ENCODE data around the gene NRAP.

NRAP gene

GRCh38 chr10:113663908-113664307 is at the start of gene NRAP:
NRAP (minus strand) TSS chr10:113664041; CDS start chr10:113663882, 159 bp downstream.
- no peak for DNase-seq (ENCODE audit: extremely low spot score)
- TF ChIP-seq TARDBP (IDR thresholded peaks at IDR 0.05) = no peak
- TF ChIP-seq CTBP1 (IDR thresholded peaks at IDR 0.05; ENCODE audit: borderline replicate concordance) = no peak
- no peak for TF ChIP-seq ZNF384 (IDR thresholded peaks at IDR 0.05)
- TF ChIP-seq PKNOX1 (IDR thresholded peaks at IDR 0.05) = no peak
- no peak for TF ChIP-seq FOXK2 (IDR thresholded peaks at IDR 0.05)
- no peak for TF ChIP-seq HDGF (IDR thresholded peaks at IDR 0.05; ENCODE audit: borderline replicate concordance)
- no peak for TF ChIP-seq BHLHE40 (IDR thresholded peaks at IDR 0.05; ENCODE audit: borderline replicate concordance)
- TF ChIP-seq L3MBTL2 (conservative IDR thresholded peaks at IDR 0.05) = no peak
- no peak for TF ChIP-seq LEF1 (IDR thresholded peaks at IDR 0.05; ENCODE audit: borderline replicate concordance)
- no peak for TF ChIP-seq SUZ12 (IDR thresholded peaks at IDR 0.05)
- no peak for TF ChIP-seq SP1 (IDR thresholded peaks at IDR 0.05)
- no peak for TF ChIP-seq NFRKB (IDR thresholded peaks at IDR 0.05)
- no peak for TF ChIP-seq FOXA1 (IDR thresholded peaks at IDR 0.05)
- no peak for TF ChIP-seq ELF4 (IDR thresholded peaks at IDR 0.05)
- ChIA-PET POLR2A (no interaction called here), CTCF (no interaction called here)

- CTCF ChIA-PET = no interaction called here
- POLR2A ChIA-PET = no interaction called here
- no peak for DNase-seq (ENCODE audit: extremely low spot score)
- no peak for TF ChIP-seq HDGF (IDR thresholded peaks at IDR 0.05; ENCODE audit: borderline replicate concordance)
- no peak for TF ChIP-seq SUZ12 (IDR thresholded peaks at IDR 0.05)
- no peak for TF ChIP-seq BHLHE40 (IDR thresholded peaks at IDR 0.05; ENCODE audit: borderline replicate concordance)
- TF ChIP-seq SP1 (IDR thresholded peaks at IDR 0.05) = no peak
- TF ChIP-seq FOXM1 (IDR thresholded peaks at IDR 0.05; ENCODE audit: borderline replicate concordance) = no peak
- TF ChIP-seq L3MBTL2 (conservative IDR thresholded peaks at IDR 0.05) = no peak
- no peak for TF ChIP-seq PKNOX1 (IDR thresholded peaks at IDR 0.05)
- TF ChIP-seq ARNT (IDR thresholded peaks at IDR 0.05) = no peak
- TF ChIP-seq LEF1 (IDR thresholded peaks at IDR 0.05; ENCODE audit: borderline replicate concordance) = no peak
- no peak for TF ChIP-seq NFRKB (IDR thresholded peaks at IDR 0.05)
These were observed 49.8 kb upstream of the NRAP start for GRCh38 chr10:113713640-113713982.

GRCh38 chr10:113712755-113713639 is 49.2 kb upstream of the NRAP start:
- POLR2A ChIA-PET = no interaction called here
- TF ChIP-seq TARDBP (IDR thresholded peaks at IDR 0.05) (no peak), LEF1 (IDR thresholded peaks at IDR 0.05; ENCODE audit: borderline replicate concordance) (no peak), HDGF (IDR thresholded peaks at IDR 0.05; ENCODE audit: borderline replicate concordance) (no peak), ARNT (IDR thresholded peaks at IDR 0.05) (no peak), SP1 (IDR thresholded peaks at IDR 0.05) (no peak), FOXM1 (IDR thresholded peaks at IDR 0.05; ENCODE audit: borderline replicate concordance) (no peak), PKNOX1 (IDR thresholded peaks at IDR 0.05) (no peak)
- DNase-seq (ENCODE audit: extremely low spot score) = no peak
- CTCF ChIA-PET = no interaction called here

GRCh38 chr10:113712024-113712423 is 48.2 kb upstream of the NRAP start:
- TF ChIP-seq ZNF384 (IDR thresholded peaks at IDR 0.05) = no peak
- TF ChIP-seq SP1 (IDR thresholded peaks at IDR 0.05) = no peak
- no peak for TF ChIP-seq PKNOX1 (IDR thresholded peaks at IDR 0.05)
- no peak for TF ChIP-seq FOXM1 (IDR thresholded peaks at IDR 0.05; ENCODE audit: borderline replicate concordance)
- TF ChIP-seq CTBP1 (IDR thresholded peaks at IDR 0.05; ENCODE audit: borderline replicate concordance) = no peak
- TF ChIP-seq TARDBP (IDR thresholded peaks at IDR 0.05) = no peak
- no peak for TF ChIP-seq NFRKB (IDR thresholded peaks at IDR 0.05)
- no peak for TF ChIP-seq SUZ12 (IDR thresholded peaks at IDR 0.05)
- TF ChIP-seq BHLHE40 (IDR thresholded peaks at IDR 0.05; ENCODE audit: borderline replicate concordance) = no peak
- no peak for TF ChIP-seq LEF1 (IDR thresholded peaks at IDR 0.05; ENCODE audit: borderline replicate concordance)
- TF ChIP-seq ELF4 (IDR thresholded peaks at IDR 0.05) = no peak
- TF ChIP-seq HDGF (IDR thresholded peaks at IDR 0.05; ENCODE audit: borderline replicate concordance) = no peak
- TF ChIP-seq L3MBTL2 (conservative IDR thresholded peaks at IDR 0.05) = no peak
- TF ChIP-seq FOXA1 (IDR thresholded peaks at IDR 0.05) = no peak
- TF ChIP-seq ARNT (IDR thresholded peaks at IDR 0.05) = no peak
- no peak for TF ChIP-seq FOXK2 (IDR thresholded peaks at IDR 0.05)
- ChIA-PET POLR2A (no interaction called here), CTCF (no interaction called here)
- no peak for DNase-seq (ENCODE audit: extremely low spot score)

GRCh38 chr10:113711142-113711541 is 47.3 kb upstream of the NRAP start:
- no peak for DNase-seq (ENCODE audit: extremely low spot score)
- ChIA-PET CTCF (interaction anchor here (0.6 kb wide), 1 partner anchor 664 kb away, joined by 4 read pairs; no protein-coding TSS in a partner anchor), POLR2A (no interaction called here)
- TF ChIP-seq SP1 (IDR thresholded peaks at IDR 0.05) (no peak), ARNT (IDR thresholded peaks at IDR 0.05) (no peak), HDGF (IDR thresholded peaks at IDR 0.05; ENCODE audit: borderline replicate concordance) (no peak), SUZ12 (IDR thresholded peaks at IDR 0.05) (no peak), LEF1 (IDR thresholded peaks at IDR 0.05; ENCODE audit: borderline replicate concordance) (no peak), L3MBTL2 (conservative IDR thresholded peaks at IDR 0.05) (no peak), ELF4 (IDR thresholded peaks at IDR 0.05) (no peak)
